SK-N-MC (cell line): Measurements from ENCODE around the gene FCHSD1.

Experiments
- EZH2 ChIP-seq: fragments of 200-600 bp; sonication (generic); IDR thresholded peaks from one replicate; pipeline ENCODE4 v1.6.1; 2017; ENCODE audit warnings: antibody characterized with exemption
- FOXP2 ChIP-seq: optimal IDR thresholded peaks from 2 replicates; pipeline ENCODE3; 2011; ENCODE audit warnings: mild to moderate bottlenecking, moderate library complexity; ENCODE audit not compliant: insufficient read depth; ENCODE audit errors: extremely low read length, control extremely low read depth
- POLR2AphosphoS5 ChIP-seq: IDR thresholded peaks from 2 replicates; pipeline ENCODE4 v1.6.1; 2012; ENCODE audit warnings: mild to moderate bottlenecking, low read depth, low read length, borderline replicate concordance

DNA sequence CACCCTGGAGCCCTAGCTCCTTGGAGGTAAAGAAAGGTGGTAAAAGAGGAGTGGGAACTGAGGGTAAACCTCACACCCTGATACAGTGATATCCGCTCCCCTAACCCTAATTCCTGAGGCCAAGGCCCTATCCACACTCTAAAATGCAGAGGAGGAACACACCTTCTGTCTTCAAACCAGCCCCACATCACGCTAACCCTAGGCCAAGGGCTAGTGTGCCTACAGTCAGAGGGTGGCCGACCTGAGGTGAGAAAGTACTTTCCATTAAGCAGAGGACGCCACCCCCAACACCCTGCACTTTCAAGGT is 15.2 kb downstream of the FCHSD1 start:
- TF ChIP-seq POLR2AphosphoS5: no peak
- no peak for TF ChIP-seq EZH2
- TF ChIP-seq FOXP2: no peak
